WTC11 (cell line): ENCODE results near the gene GGT6. TPM values are rescaled to one million over a fixed set of nuclear protein-coding genes. Genes with fewer than 3 reads are reported as not detected.

Source experiments
- ATAC-seq: fragments of 200-7000 bp; cut with Tn5 transposase; 2 replicates; pipeline ENCODE4 v1.10.0; 2021; ENCODE audit warnings: mild to moderate bottlenecking, moderate library complexity
- CTCF ChIA-PET: fragments of 300-600 bp; sonication (Branson Sonifier 250); formaldehyde crosslinking; loops from one replicate; lab custom pipeline; 2021; ENCODE audit warnings: antibody characterized with exemption; lab: Charles Lee
- POLR2A ChIA-PET: fragments of 350-600 bp; sonication (Branson Sonifier 250); formaldehyde crosslinking; loops from one replicate; lab custom pipeline; 2021; ENCODE audit warnings: antibody characterized with exemption; lab: Charles Lee
- DNase-seq: peaks from one replicate; pipeline ENCODE4 v3.0.0; 2021; ENCODE audit warnings: low spot score
- H3K27ac Mint-ChIP-seq: 2 replicates; pipeline ENCODE4 v1.8.0; 2021; ENCODE audit warnings: mixed read lengths
- H3K27me3 Mint-ChIP-seq: 2 replicates; pipeline ENCODE4 v1.8.0; 2021; ENCODE audit warnings: low read depth, mild to moderate bottlenecking, moderate library complexity, mixed read lengths
- H3K36me3 Mint-ChIP-seq: 2 replicates; pipeline ENCODE4 v1.8.0; 2021; ENCODE audit warnings: mixed read lengths
- H3K4me1 Mint-ChIP-seq: 2 replicates; pipeline ENCODE4 v1.8.0; 2022; ENCODE audit warnings: mixed read lengths
- H3K4me3 Mint-ChIP-seq: 2 replicates; pipeline ENCODE4 v1.8.0; 2021; ENCODE audit warnings: mild to moderate bottlenecking, moderate library complexity, mixed read lengths
- H3K9me3 Mint-ChIP-seq: 2 replicates; pipeline ENCODE4 v1.8.0; 2021; ENCODE audit warnings: mixed read lengths
- CBFB ChIP-seq: sonication (generic); formaldehyde crosslinking; IDR thresholded peaks from 2 replicates; pipeline ENCODE4 v1.8.1; 2022; ENCODE audit warnings: mild to moderate bottlenecking, low read depth, missing genetic modification reagents
- CREM ChIP-seq: sonication (generic); formaldehyde crosslinking; IDR thresholded peaks from 2 replicates; pipeline ENCODE4 v1.8.1; 2022; ENCODE audit warnings: mild to moderate bottlenecking, missing genetic modification reagents, moderate library complexity
- ESRRA ChIP-seq: sonication (generic); formaldehyde crosslinking; IDR thresholded peaks from 2 replicates; pipeline ENCODE4 v1.8.1; 2022; ENCODE audit warnings: mild to moderate bottlenecking, missing genetic modification reagents, borderline replicate concordance
- FOXK1 ChIP-seq: sonication (generic); formaldehyde crosslinking; IDR thresholded peaks from 2 replicates; pipeline ENCODE4 v1.8.0; 2022; ENCODE audit warnings: mild to moderate bottlenecking, moderate library complexity, missing genetic modification reagents
- GABPB1 ChIP-seq: sonication (generic); formaldehyde crosslinking; IDR thresholded peaks from 2 replicates; pipeline ENCODE4 v1.8.1; 2023; ENCODE audit warnings: mild to moderate bottlenecking, missing genetic modification reagents
- HMGA2 ChIP-seq: fragments of 250-450 bp; sonication (Bioruptor Pico); IDR thresholded peaks from 2 replicates; pipeline ENCODE4 v1.4.0; 2021; ENCODE audit warnings: mild to moderate bottlenecking, moderate library complexity
- NFYB ChIP-seq: sonication (generic); formaldehyde crosslinking; conservative IDR thresholded peaks from 2 replicates; pipeline ENCODE4 v1.8.0; 2022; ENCODE audit warnings: low read depth, missing genetic modification reagents
- NR1H2 ChIP-seq: sonication (generic); formaldehyde crosslinking; IDR thresholded peaks from 2 replicates; pipeline ENCODE4 v1.9.0; 2021; ENCODE audit warnings: mild to moderate bottlenecking, moderate library complexity, missing genetic modification reagents
- PRRX2 ChIP-seq: fragments of 250-450 bp; sonication (Bioruptor Pico); IDR thresholded peaks from 2 replicates; pipeline ENCODE4 v1.8.0; 2021; ENCODE audit warnings: mild to moderate bottlenecking
- SOX15 ChIP-seq: fragments of 250-450 bp; sonication (Bioruptor Pico); IDR thresholded peaks from 2 replicates; pipeline ENCODE4 v1.9.0; 2021; ENCODE audit warnings: mild to moderate bottlenecking
- TCF7 ChIP-seq: sonication (generic); formaldehyde crosslinking; IDR thresholded peaks from 2 replicates; pipeline ENCODE4 v1.8.0; 2022; ENCODE audit warnings: mild to moderate bottlenecking, low read depth, missing genetic modification reagents, moderate library complexity
- TEAD4 ChIP-seq: sonication (generic); formaldehyde crosslinking; IDR thresholded peaks from 2 replicates; pipeline ENCODE4 v1.8.0; 2022; ENCODE audit warnings: mild to moderate bottlenecking, missing genetic modification reagents
- ZNF263 ChIP-seq: sonication (generic); formaldehyde crosslinking; IDR thresholded peaks from 2 replicates; pipeline ENCODE4 v1.8.1; 2022; ENCODE audit warnings: low read depth, mild to moderate bottlenecking, moderate library complexity, missing genetic modification reagents
- ZNF416 ChIP-seq: fragments of 250-450 bp; sonication (Bioruptor Pico); IDR thresholded peaks from 2 replicates; pipeline ENCODE4 v1.9.0; 2021; ENCODE audit warnings: mild to moderate bottlenecking, inconsistent platforms
- ZNF671 ChIP-seq: fragments of 250-450 bp; sonication (Bioruptor Pico); IDR thresholded peaks from 2 replicates; pipeline ENCODE4 v1.8.0; 2021; ENCODE audit warnings: mild to moderate bottlenecking
- total RNA-seq: library from RNA; stranded (reverse); gene quantifications from 3 replicates; pipeline ENCODE4 v1.2.3, GENCODE V29; 2021
- TF ChIP-seq, protein P1 (sequence below): fragments of 250-450 bp; sonication (Bioruptor Pico); IDR thresholded peaks from 2 replicates; pipeline ENCODE4 v1.9.0; 2021; ENCODE audit warnings: mild to moderate bottlenecking
- TF ChIP-seq, protein P2 (sequence below): sonication (generic); formaldehyde crosslinking; IDR thresholded peaks from 2 replicates; pipeline ENCODE4 v1.8.0; 2022; ENCODE audit warnings: mild to moderate bottlenecking, missing genetic modification reagents
- TF ChIP-seq, protein P3 (sequence below): fragments of 250-450 bp; sonication (Bioruptor Pico); IDR thresholded peaks from 2 replicates; pipeline ENCODE4 v1.9.0; 2021; ENCODE audit warnings: mild to moderate bottlenecking
- TF ChIP-seq, protein P4 (sequence below): fragments of 250-450 bp; sonication (Bioruptor Pico); conservative IDR thresholded peaks from 2 replicates; pipeline ENCODE4 v1.9.0; 2021; ENCODE audit warnings: mild to moderate bottlenecking
- TF ChIP-seq, protein P5 (sequence below): sonication (generic); formaldehyde crosslinking; IDR thresholded peaks from 2 replicates; pipeline ENCODE4 v1.8.1; 2023; ENCODE audit warnings: mild to moderate bottlenecking, missing genetic modification reagents, moderate library complexity
- TF ChIP-seq, protein P6 (sequence below): sonication (generic); formaldehyde crosslinking; IDR thresholded peaks from 2 replicates; pipeline ENCODE4 v1.8.1; 2023; ENCODE audit warnings: mild to moderate bottlenecking, missing genetic modification reagents, moderate library complexity

Gene GGT6
- total RNA-seq, 1 experiment from 2014 or later: 0.07 TPM

DNA sequence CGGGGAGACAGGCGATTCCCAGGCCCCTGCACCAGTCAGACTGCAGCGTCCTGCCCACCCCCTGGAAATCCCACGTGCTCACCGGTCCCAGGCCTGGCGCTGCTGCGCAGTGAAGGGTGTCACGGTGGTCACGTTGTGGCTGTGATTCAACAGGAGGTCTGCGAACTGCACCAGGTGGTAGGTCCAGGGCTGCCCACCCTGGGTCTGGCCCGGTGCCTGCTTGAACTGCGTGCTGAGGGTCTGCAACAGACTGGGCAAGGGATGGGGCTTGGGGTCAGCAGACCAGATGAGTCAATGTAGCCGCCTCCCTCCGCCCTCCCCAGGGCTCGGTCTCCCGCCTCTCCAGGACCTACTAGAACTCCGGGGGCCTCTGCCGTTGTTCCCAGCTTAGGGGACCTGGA is 12.3 kb downstream of the GGT6 start:
- Mint-ChIP-seq H3K36me3 (peaks cover 50% of the 10 kb centered on the region), H3K9me3 (no peaks in the 10 kb centered on the region)

DNA sequence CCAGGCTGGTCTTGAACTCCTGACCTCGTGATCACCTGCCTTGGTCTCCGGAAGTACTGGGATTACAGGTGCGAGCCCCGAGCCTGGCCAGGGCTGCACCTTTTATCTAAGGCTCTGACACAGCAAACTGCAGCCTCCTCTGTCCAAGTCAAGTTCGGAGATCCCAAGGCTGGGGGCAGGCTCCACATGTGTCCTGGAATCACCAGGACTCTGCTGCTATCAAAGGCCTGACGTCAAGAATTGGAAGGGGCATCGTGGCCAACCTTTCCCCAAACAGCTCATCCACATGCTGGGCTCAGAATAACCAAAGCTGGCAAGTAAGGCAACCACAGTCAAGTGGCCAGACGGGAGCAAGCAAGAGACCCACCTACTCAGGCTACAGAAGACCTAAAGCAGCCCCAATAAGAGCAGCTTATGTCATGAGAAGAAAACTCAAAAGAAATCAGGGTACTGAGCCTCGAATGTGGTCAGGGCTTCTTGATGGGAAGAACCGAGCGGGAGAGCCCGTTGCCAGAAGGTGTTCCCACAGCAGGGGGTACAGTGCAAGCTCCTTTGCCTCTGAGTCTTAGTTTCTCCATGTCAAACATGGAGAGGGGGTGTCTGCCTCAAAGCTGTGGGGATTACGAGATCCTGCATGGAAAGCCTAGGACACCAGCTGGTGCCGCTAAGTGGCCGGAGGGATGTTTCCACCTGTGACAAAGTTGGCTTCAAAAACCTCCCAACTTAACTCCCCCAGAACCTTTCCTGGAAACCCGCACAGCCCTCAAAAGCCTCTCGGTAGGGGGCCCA is 13.1 kb downstream of the GGT6 start:
- CTCF ChIA-PET: interaction anchor here (0.6 kb wide), 1 partner anchor 18 kb away, joined by 3 read pairs; no protein-coding TSS in a partner anchor
- Mint-ChIP-seq H3K4me3 (no peak overlapping the region), H3K27ac (no peak overlapping the region), H3K9me3 (no peaks in the 10 kb centered on the region), H3K27me3 (no peaks in the 10 kb centered on the region), H3K36me3 (peaks cover 49% of the 10 kb centered on the region), H3K4me1 (0 out of 2 replicates have a peak, but pooled peaks cover 3% of the 10 kb centered on the region)
- DNase-seq (no peak), ATAC-seq (no peak)
- TF ChIP-seq, protein P1, sequence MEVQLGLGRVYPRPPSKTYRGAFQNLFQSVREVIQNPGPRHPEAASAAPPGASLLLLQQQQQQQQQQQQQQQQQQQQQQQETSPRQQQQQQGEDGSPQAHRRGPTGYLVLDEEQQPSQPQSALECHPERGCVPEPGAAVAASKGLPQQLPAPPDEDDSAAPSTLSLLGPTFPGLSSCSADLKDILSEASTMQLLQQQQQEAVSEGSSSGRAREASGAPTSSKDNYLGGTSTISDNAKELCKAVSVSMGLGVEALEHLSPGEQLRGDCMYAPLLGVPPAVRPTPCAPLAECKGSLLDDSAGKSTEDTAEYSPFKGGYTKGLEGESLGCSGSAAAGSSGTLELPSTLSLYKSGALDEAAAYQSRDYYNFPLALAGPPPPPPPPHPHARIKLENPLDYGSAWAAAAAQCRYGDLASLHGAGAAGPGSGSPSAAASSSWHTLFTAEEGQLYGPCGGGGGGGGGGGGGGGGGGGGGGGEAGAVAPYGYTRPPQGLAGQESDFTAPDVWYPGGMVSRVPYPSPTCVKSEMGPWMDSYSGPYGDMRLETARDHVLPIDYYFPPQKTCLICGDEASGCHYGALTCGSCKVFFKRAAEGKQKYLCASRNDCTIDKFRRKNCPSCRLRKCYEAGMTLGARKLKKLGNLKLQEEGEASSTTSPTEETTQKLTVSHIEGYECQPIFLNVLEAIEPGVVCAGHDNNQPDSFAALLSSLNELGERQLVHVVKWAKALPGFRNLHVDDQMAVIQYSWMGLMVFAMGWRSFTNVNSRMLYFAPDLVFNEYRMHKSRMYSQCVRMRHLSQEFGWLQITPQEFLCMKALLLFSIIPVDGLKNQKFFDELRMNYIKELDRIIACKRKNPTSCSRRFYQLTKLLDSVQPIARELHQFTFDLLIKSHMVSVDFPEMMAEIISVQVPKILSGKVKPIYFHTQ (CRISPR knock-in tag): no peak
- TF ChIP-seq, protein P2, sequence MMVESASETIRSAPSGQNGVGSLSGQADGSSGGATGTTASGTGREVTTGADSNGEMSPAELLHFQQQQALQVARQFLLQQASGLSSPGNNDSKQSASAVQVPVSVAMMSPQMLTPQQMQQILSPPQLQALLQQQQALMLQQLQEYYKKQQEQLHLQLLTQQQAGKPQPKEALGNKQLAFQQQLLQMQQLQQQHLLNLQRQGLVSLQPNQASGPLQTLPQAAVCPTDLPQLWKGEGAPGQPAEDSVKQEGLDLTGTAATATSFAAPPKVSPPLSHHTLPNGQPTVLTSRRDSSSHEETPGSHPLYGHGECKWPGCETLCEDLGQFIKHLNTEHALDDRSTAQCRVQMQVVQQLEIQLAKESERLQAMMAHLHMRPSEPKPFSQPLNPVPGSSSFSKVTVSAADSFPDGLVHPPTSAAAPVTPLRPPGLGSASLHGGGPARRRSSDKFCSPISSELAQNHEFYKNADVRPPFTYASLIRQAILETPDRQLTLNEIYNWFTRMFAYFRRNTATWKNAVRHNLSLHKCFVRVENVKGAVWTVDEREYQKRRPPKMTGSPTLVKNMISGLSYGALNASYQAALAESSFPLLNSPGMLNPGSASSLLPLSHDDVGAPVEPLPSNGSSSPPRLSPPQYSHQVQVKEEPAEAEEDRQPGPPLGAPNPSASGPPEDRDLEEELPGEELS (CRISPR knock-in tag): no peak
- no peak for TF ChIP-seq ZNF416
- TF ChIP-seq, protein P3, sequence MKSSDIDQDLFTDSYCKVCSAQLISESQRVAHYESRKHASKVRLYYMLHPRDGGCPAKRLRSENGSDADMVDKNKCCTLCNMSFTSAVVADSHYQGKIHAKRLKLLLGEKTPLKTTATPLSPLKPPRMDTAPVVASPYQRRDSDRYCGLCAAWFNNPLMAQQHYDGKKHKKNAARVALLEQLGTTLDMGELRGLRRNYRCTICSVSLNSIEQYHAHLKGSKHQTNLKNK (CRISPR knock-in tag): no peak
- TF ChIP-seq, protein P4, sequence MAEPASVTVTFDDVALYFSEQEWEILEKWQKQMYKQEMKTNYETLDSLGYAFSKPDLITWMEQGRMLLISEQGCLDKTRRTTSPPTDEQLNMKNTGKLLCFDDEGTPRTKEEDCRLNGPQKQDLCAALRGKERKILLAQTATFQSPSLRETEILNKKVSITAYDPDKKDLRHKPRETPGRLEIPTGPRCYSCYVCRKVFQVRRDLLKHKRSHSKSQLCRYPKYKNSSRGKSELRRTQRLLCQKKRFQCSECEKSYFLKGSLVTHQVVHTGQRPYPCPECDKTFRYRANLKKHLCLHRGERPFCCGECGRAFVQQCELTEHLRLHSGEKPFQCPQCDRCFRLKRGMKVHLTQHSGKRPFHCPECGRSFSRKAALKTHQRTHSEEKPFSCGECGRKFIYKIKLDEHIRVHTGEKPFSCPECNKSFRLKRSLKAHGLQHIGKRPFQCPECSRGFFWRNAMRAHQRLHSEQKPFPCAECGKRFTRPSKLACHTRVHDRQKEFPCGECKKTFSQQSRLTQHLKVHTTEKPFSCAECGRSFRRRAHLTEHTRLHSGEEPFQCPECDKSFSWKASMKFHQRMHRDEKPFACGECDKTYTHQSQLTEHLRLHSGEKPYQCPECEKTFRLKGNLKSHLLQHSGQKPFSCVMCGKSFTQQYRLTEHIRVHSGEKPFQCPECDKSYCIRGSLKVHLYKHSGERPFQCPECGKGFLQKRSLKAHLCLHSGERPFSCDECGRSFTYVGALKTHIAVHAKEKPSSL (CRISPR knock-in tag): no peak
- TF ChIP-seq TCF7 (CRISPR knock-in tag): no peak
- TF ChIP-seq, protein P5, sequence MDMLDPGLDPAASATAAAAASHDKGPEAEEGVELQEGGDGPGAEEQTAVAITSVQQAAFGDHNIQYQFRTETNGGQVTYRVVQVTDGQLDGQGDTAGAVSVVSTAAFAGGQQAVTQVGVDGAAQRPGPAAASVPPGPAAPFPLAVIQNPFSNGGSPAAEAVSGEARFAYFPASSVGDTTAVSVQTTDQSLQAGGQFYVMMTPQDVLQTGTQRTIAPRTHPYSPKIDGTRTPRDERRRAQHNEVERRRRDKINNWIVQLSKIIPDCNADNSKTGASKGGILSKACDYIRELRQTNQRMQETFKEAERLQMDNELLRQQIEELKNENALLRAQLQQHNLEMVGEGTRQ (CRISPR knock-in tag): no peak
- TF ChIP-seq NR1H2 (CRISPR knock-in tag): no peak
- no peak for TF ChIP-seq PRRX2 (CRISPR knock-in tag)
- TF ChIP-seq NFYB (CRISPR knock-in tag): no peak
- no peak for TF ChIP-seq ZNF671 (CRISPR knock-in tag)
- no peak for TF ChIP-seq CBFB (CRISPR knock-in tag)
- TF ChIP-seq SOX15 (CRISPR knock-in tag): no peak
- TF ChIP-seq HMGA2 (CRISPR knock-in tag): no peak
- no peak for TF ChIP-seq GABPB1 (CRISPR knock-in tag)
- no peak for TF ChIP-seq TEAD4 (CRISPR knock-in tag)
- no peak for TF ChIP-seq CREM (CRISPR knock-in tag)
- POLR2A ChIA-PET: no interaction called here

More for the DNA sequence above, 12.3 kb downstream of the GGT6 start:
- DNase-seq (no peak), ATAC-seq (no peak)
- Mint-ChIP-seq H3K27me3 (no peaks in the 10 kb centered on the region), H3K4me3 (no peak overlapping the region), H3K27ac (no peak overlapping the region), H3K4me1 (0 out of 2 replicates have a peak, but pooled peaks cover 3% of the 10 kb centered on the region)
- CTCF ChIA-PET: no interaction called here
- POLR2A ChIA-PET: no interaction called here
- no peak for TF ChIP-seq FOXK1 (CRISPR knock-in tag)
- no peak for TF ChIP-seq ESRRA (CRISPR knock-in tag)
- TF ChIP-seq TEAD4 (CRISPR knock-in tag): no peak
- no peak for TF ChIP-seq ZNF263 (CRISPR knock-in tag)
- TF ChIP-seq, protein P6, sequence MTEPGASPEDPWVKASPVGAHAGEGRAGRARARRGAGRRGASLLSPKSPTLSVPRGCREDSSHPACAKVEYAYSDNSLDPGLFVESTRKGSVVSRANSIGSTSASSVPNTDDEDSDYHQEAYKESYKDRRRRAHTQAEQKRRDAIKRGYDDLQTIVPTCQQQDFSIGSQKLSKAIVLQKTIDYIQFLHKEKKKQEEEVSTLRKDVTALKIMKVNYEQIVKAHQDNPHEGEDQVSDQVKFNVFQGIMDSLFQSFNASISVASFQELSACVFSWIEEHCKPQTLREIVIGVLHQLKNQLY: no peak
